H1 (cell line): ENCODE data around the gene PRDM2. TPM values are rescaled to one million over a fixed set of nuclear protein-coding genes. Genes with fewer than 3 reads are reported as not detected.

Source experiments
- CTCF ChIA-PET: fragments of 300-600 bp; sonication (Branson Sonifier 250); formaldehyde crosslinking; loops from one replicate; lab custom pipeline; 2021; ENCODE audit not compliant: partially characterized antibody; lab: Charles Lee
- POLR2A ChIA-PET: fragments of 300-600 bp; sonication (Branson Sonifier 250); formaldehyde crosslinking; loops from one replicate; lab custom pipeline; 2021; ENCODE audit warnings: inconsistent platforms; ENCODE audit not compliant: partially characterized antibody; lab: Charles Lee
- DNase-seq, 2 experiments: peaks; one replicate each; pipeline versions ENCODE4 v3.0.0 to v3.0.0-alpha.2; 2010 to 2022; ENCODE audit warnings: low spot score in 2 of 2, low read depth in 1 of 2, mixed read lengths in 1 of 2
- FAIRE-seq: peaks from 2 replicates; lab custom pipeline; 2011; peaks lifted over from hg19 to GRCh38; lab: Jason Lieb, UNC
- H2AFZ ChIP-seq: 2 replicates; pipeline ENCODE4 v1.8.1; 2012; ENCODE audit warnings: low read length, inconsistent platforms
- H2AK5ac ChIP-seq: 2 replicates; pipeline ENCODE4 v1.6.1; 2013; ENCODE audit warnings: low read depth, low read length
- H2BK120ac ChIP-seq: replicated peaks from 2 replicates; pipeline ENCODE3; 2013; ENCODE audit warnings: low read depth, low read length, inconsistent platforms
- H2BK12ac ChIP-seq: 2 replicates; pipeline ENCODE4 v1.6.1; 2013; ENCODE audit warnings: low read depth, low read length
- H2BK15ac ChIP-seq: 2 replicates; pipeline ENCODE4 v1.6.1; 2013; ENCODE audit warnings: low read length
- H2BK20ac ChIP-seq: 2 replicates; pipeline ENCODE4 v1.6.1; 2013; ENCODE audit warnings: low read length
- H2BK5ac ChIP-seq: 2 replicates; pipeline ENCODE4 v1.6.1; 2013; ENCODE audit warnings: low read depth, low read length
- H3K14ac ChIP-seq: 2 replicates; pipeline ENCODE4 v1.6.1; 2013; ENCODE audit warnings: inconsistent platforms; ENCODE audit not compliant: insufficient read length
- H3K18ac ChIP-seq: 2 replicates; pipeline ENCODE4 v1.6.1; 2013; ENCODE audit warnings: low read length; ENCODE audit errors: extremely low read depth
- H3K23ac ChIP-seq: 2 replicates; pipeline ENCODE4 v1.6.1; 2013; ENCODE audit warnings: inconsistent platforms; ENCODE audit not compliant: insufficient read length
- H3K23me2 ChIP-seq: 2 replicates; pipeline ENCODE4 v1.6.1; 2013; ENCODE audit warnings: low read depth, low read length
- H3K27ac ChIP-seq: 2 replicates; pipeline ENCODE4 v1.6.1; 2011; ENCODE audit warnings: low read depth, low read length, inconsistent platforms
- H3K27me3 ChIP-seq, 4 experiments: replicated peaks in 1 of 4; 1 replicate in 1 of 4; 2 replicates in 3 of 4; pipeline versions ENCODE4 v1.6.1 to v1.8.1; 2011 to 2013; ENCODE audit warnings: low read length in 3 of 4, mild to moderate bottlenecking in 3 of 4, inconsistent platforms in 2 of 4, mixed read lengths in 2 of 4, moderate library complexity in 1 of 4; ENCODE audit not compliant: control insufficient read depth in 3 of 4, insufficient read depth in 3 of 4; ENCODE audit errors: extremely low read depth in 1 of 4
- H3K36me3 ChIP-seq, 4 experiments: 2 replicates each; pipeline versions ENCODE4 v1.6.1 to v1.8.1; 2011 to 2013; ENCODE audit warnings: mild to moderate bottlenecking in 4 of 4, low read length in 3 of 4, moderate library complexity in 2 of 4, control low read depth in 1 of 4, inconsistent platforms in 1 of 4; ENCODE audit not compliant: insufficient read depth in 4 of 4, control insufficient read depth in 2 of 4
- H3K4ac ChIP-seq: replicated peaks from 2 replicates; pipeline ENCODE3; 2013; ENCODE audit warnings: low read length, low read depth, mixed read lengths, inconsistent platforms; ENCODE audit not compliant: insufficient read length
- H3K4me1 ChIP-seq, 4 experiments: replicated peaks in 1 of 4; 1 replicate in 1 of 4; 2 replicates in 3 of 4; pipeline versions ENCODE4 v1.6.1 to v1.8.1; 2011 to 2013; ENCODE audit warnings: low read length in 3 of 4, inconsistent platforms in 2 of 4, mixed read lengths in 1 of 4; ENCODE audit not compliant: insufficient read depth in 4 of 4, control insufficient read depth in 3 of 4
- H3K4me2 ChIP-seq, 2 experiments: 2 replicates each; pipeline versions ENCODE4 v1.6.1 to v1.8.1; 2011 to 2013; ENCODE audit warnings: low read depth in 2 of 2, low read length in 2 of 2, control low read depth in 1 of 2, inconsistent platforms in 1 of 2, mild to moderate bottlenecking in 1 of 2; ENCODE audit not compliant: insufficient read depth in 1 of 2
- H3K4me3 ChIP-seq, 4 experiments: fragments of 200-600, 300-600 bp in 1 of 4; sonication (generic), shearing (Covaris generic), sonication (Bioruptor Twin) in 1 of 4; 2 replicates each; pipeline versions ENCODE4 v1.5.1 to v1.8.1; 2011 to 2016; ENCODE audit warnings: low read length in 4 of 4, low read depth in 3 of 4, control low read depth in 2 of 4, inconsistent platforms in 2 of 4, mild to moderate bottlenecking in 2 of 4, mixed read lengths in 1 of 4, moderate library complexity in 1 of 4; ENCODE audit not compliant: insufficient read depth in 2 of 4; ENCODE audit errors: extremely low read depth in 1 of 4
- H3K56ac ChIP-seq: replicated peaks from 2 replicates; pipeline ENCODE3; 2013; ENCODE audit warnings: low read depth, mild to moderate bottlenecking, mixed read lengths, low read length, inconsistent platforms; ENCODE audit not compliant: insufficient read length
- H3K79me1 ChIP-seq: 2 replicates; pipeline ENCODE4 v1.6.1; 2013; ENCODE audit warnings: low read depth, low read length, control low read depth
- H3K79me2 ChIP-seq, 2 experiments: 2 replicates each; pipeline versions ENCODE4 v1.6.1 to v1.8.1; 2012 to 2013; ENCODE audit warnings: low read length in 2 of 2, mild to moderate bottlenecking in 2 of 2, inconsistent platforms in 1 of 2; ENCODE audit not compliant: insufficient read depth in 2 of 2, control insufficient read depth in 1 of 2
- H3K9ac ChIP-seq, 4 experiments: replicated peaks in 1 of 4; 1 replicate in 1 of 4; 2 replicates in 3 of 4; pipeline versions ENCODE4 v1.6.1 to v1.8.1; 2011 to 2013; ENCODE audit warnings: low read depth in 3 of 4, low read length in 3 of 4, control low read depth in 2 of 4, mild to moderate bottlenecking in 2 of 4, moderate library complexity in 2 of 4, inconsistent platforms in 1 of 4; ENCODE audit errors: extremely low read depth in 1 of 4
- H3K9me3 ChIP-seq, 2 experiments: 2 replicates each; pipeline versions ENCODE4 v1.6.1 to v1.8.1; 2012 to 2013; ENCODE audit warnings: mild to moderate bottlenecking in 2 of 2, moderate library complexity in 2 of 2, control low read depth in 1 of 2, inconsistent platforms in 1 of 2, low read depth in 1 of 2, low read length in 1 of 2, mixed read lengths in 1 of 2; ENCODE audit not compliant: insufficient read depth in 2 of 2
- H4K20me1 ChIP-seq, 2 experiments: replicated peaks in 1 of 2; 2 replicates each; pipeline versions ENCODE3 to v1.8.1; 2011 to 2013; ENCODE audit warnings: inconsistent platforms in 2 of 2, low read length in 2 of 2, mild to moderate bottlenecking in 1 of 2; ENCODE audit not compliant: insufficient read depth in 2 of 2, control insufficient read depth in 1 of 2
- H4K5ac ChIP-seq: 2 replicates; pipeline ENCODE4 v1.6.1; 2013; ENCODE audit warnings: low read length, low read depth, mixed read lengths, inconsistent platforms; ENCODE audit not compliant: insufficient read length
- H4K8ac ChIP-seq: 2 replicates; pipeline ENCODE4 v1.8.0; 2013; ENCODE audit warnings: mild to moderate bottlenecking, moderate library complexity, low read length, inconsistent platforms; ENCODE audit not compliant: insufficient read depth; ENCODE audit errors: extremely low read depth
- H4K91ac ChIP-seq: replicated peaks from 2 replicates; pipeline ENCODE3; 2013; ENCODE audit warnings: low read length, mixed read lengths, inconsistent platforms; ENCODE audit not compliant: insufficient read length
- BCL11A ChIP-seq, 2 experiments: IDR thresholded peaks; one replicate each; pipeline ENCODE4 v1.6.1; 2011; ENCODE audit warnings: low read depth in 2 of 2, low read length in 2 of 2, mild to moderate bottlenecking in 2 of 2
- CBX8 ChIP-seq: fragments of 300-800, 300-1000 bp; sonication (generic); IDR thresholded peaks from 2 replicates; pipeline ENCODE4 v1.7.1; 2016; ENCODE audit warnings: low read depth, low read length, borderline replicate concordance
- CHD1 ChIP-seq: IDR thresholded peaks from 2 replicates; pipeline ENCODE4 v1.6.1; 2012; ENCODE audit warnings: low read depth, low read length, improper control_type of control experiment
- CHD2 ChIP-seq: IDR thresholded peaks from 2 replicates; pipeline ENCODE4 v1.6.1; 2012; ENCODE audit warnings: low read length, improper control_type of control experiment
- KDM1A ChIP-seq: fragments of 200-600, 300-600 bp; sonication (generic); IDR thresholded peaks from 2 replicates; pipeline ENCODE4 v1.7.1; 2016; ENCODE audit warnings: mild to moderate bottlenecking, low read length, borderline replicate concordance
- MAX ChIP-seq: IDR thresholded peaks from 2 replicates; pipeline ENCODE4 v1.6.1; 2012; ENCODE audit warnings: inconsistent platforms
- RBBP5 ChIP-seq: IDR thresholded peaks from 2 replicates; pipeline ENCODE4 v1.7.1; 2012; ENCODE audit warnings: low read depth, mild to moderate bottlenecking, inconsistent platforms, low read length, moderate library complexity, borderline replicate concordance
- SIX5 ChIP-seq: IDR thresholded peaks from 2 replicates; pipeline ENCODE4 v1.6.1; 2011; ENCODE audit warnings: mild to moderate bottlenecking, low read depth, low read length
- SP1 ChIP-seq: IDR thresholded peaks from 2 replicates; pipeline ENCODE4 v1.6.1; 2011; ENCODE audit warnings: low read depth, low read length
- SRF ChIP-seq: IDR thresholded peaks from 2 replicates; pipeline ENCODE4 v1.6.1; 2011; ENCODE audit warnings: mild to moderate bottlenecking, low read depth, low read length, moderate library complexity
- TAF1 ChIP-seq: IDR thresholded peaks from 2 replicates; pipeline ENCODE4 v1.6.1; 2011; ENCODE audit warnings: mild to moderate bottlenecking, low read depth, low read length
- TBP ChIP-seq: IDR thresholded peaks from 2 replicates; pipeline ENCODE4 v1.6.1; 2011; ENCODE audit warnings: low read depth, low read length, improper control_type of control experiment
- WGBS, 2 experiments: shearing (Covaris generic) in 1 of 2; methylation state at CpG; one replicate each; pipeline versions ENCODE4 v1.1.6 to v1.1.7; 2013 to 2015; ENCODE audit warnings: low lambda C conversion rate in 2 of 2, mixed read lengths in 2 of 2, inconsistent platforms in 1 of 2, low coverage in 1 of 2, missing lambda C conversion rate in 1 of 2; ENCODE audit not compliant: insufficient replicate concordance in 2 of 2, insufficient coverage in 1 of 2, insufficient read length in 1 of 2; ENCODE audit errors: extremely low coverage in 1 of 2, missing lambda C conversion rate in 1 of 2; 5-methylcytosine and 5-hydroxymethylcytosine counted together
- polyA plus RNA-seq, 7 experiments: library from polyadenylated mRNA; depleted of rRNA in 3 of 7; stranded (reverse) in 5 of 7; unstranded in 2 of 7; fragments of >200 nt in 5 of 7; fragments of 200-250 nt in 2 of 7; gene quantifications; 1 replicate in 5 of 7; 2 replicates in 1 of 7; 4 replicates in 1 of 7; pipeline versions ENCODE4 v1.2.1 to v1.2.3, GENCODE V29; 2011 to 2013; ENCODE audit warnings: missing spikeins in 2 of 7, mixed read lengths in 2 of 7
- total RNA-seq: library from RNA; stranded (reverse); fragmentation: NEBNext Ultra II Directional; extraction: Animal tissue kit (Norgen Biotek cat#: 25700); gene quantifications from 2 replicates; pipeline ENCODE4 v1.2.1, GENCODE V29; 2021

PRDM2 gene
- total and polyA plus RNA-seq, 2 of the 8 experiments (the other 6 are each of a cell fraction or from before 2014, with no cell fraction given): 5.8 to 21.2 TPM

- Histone ChIP-seq H2AFZ (no peak overlapping the region), H4K91ac (no peak overlapping the region), H3K4me3 (no peak overlapping the region), H2AK5ac (no peak overlapping the region), H3K27ac (no peak overlapping the region), H2BK20ac (no peak overlapping the region), H3K4me2 (no peak overlapping the region), H3K56ac (no peak overlapping the region), H3K4ac (no peak overlapping the region), H3K18ac (no peak overlapping the region), H2BK5ac (no peak overlapping the region), H2BK120ac (no peak overlapping the region), H4K8ac (no peak overlapping the region), H2BK15ac (no peak overlapping the region), H3K4me1 (peaks cover 0 to 3% (median 0%) of the 10 kb centered on the region in 4 experiments; a peak in 2 of 7 replicates), H3K23ac (no peak overlapping the region), H3K79me1 (no peaks in the 10 kb centered on the region; the same call in none of the 2 replicates), H2BK12ac (no peak overlapping the region), H3K23me2 (no peaks in the 10 kb centered on the region), H4K5ac (no peak overlapping the region), H3K9ac (no peak overlapping the region), H3K14ac (no peak overlapping the region), H3K36me3 (no peaks in the 10 kb centered on the region), H3K79me2 (no peaks in the 10 kb centered on the region), H4K20me1 (peaks cover 2 to 10% of the 10 kb centered on the region in 2 experiments), H3K9me3 (no peaks in the 10 kb centered on the region), H3K27me3 (no peaks in the 10 kb centered on the region)
- CTCF ChIA-PET: interaction anchor here (0.5 to 1.1 kb wide), 3 partner anchors 37 to 1269 kb away, joined by 3 read pairs; no protein-coding TSS in a partner anchor
- no peak for FAIRE-seq
- WGBS, 2 experiments: 88% methylated on average over 14 of the region's 14 CpGs; no CpG with 5 or more reads in 1 of the 2 experiments
- no peak for DNase-seq
- POLR2A ChIA-PET: interaction anchor here (1.8 kb wide), 1 partner anchor 44 kb away, joined by 4 read pairs; no protein-coding TSS in a partner anchor
- TF ChIP-seq TBP (no peak), CHD1 (no peak), CHD2 (no peak), TAF1 (no peak), SRF (no peak), SP1 (no peak), CBX8 (no peak), BCL11A (IDR thresholded peaks at IDR 0.05; ENCODE audit: low read depth in 2 of 2, low read length in 2 of 2) (no peak), SIX5 (no peak), MAX (no peak), KDM1A (no peak), RBBP5 (no peak)
These were observed 93.2 kb downstream of the PRDM2 start for GRCh38 chr1:13793088-13793730.
